Spleen (tissue), 11 donors: ENCODE data around the gene NEURL1. TPM values are rescaled to one million over a fixed set of nuclear protein-coding genes. Genes with fewer than 3 reads are reported as not detected.

Source experiments
- DNase-seq: peaks from one replicate; pipeline ENCODE4 v3.0.0-alpha.2; 2020
- H3K27ac ChIP-seq, 8 donors: fragments of 200-600 bp; sonication (generic) in 7 of 8; 1 replicate in 4 of 8; 2 replicates in 4 of 8; pipeline versions ENCODE4 v1.5.0 to v1.8.0; 2016 to 2021; ENCODE audit warnings: inconsistent platforms in 4 of 8, mild to moderate bottlenecking in 4 of 8, moderate library complexity in 1 of 8
- H3K27me3 ChIP-seq, 7 donors: fragments of 200-600 bp; sonication (generic) in 6 of 7; replicated peaks in 1 of 7; 1 replicate in 4 of 7; 2 replicates in 3 of 7; pipeline versions ENCODE4 v1.5.0 to v1.8.0; 2016 to 2021; ENCODE audit warnings: inconsistent platforms in 3 of 7, mild to moderate bottlenecking in 1 of 7
- H3K36me3 ChIP-seq, 6 donors: fragments of 200-600 bp; sonication (generic) in 5 of 6; 1 replicate in 4 of 6; 2 replicates in 2 of 6; pipeline versions ENCODE4 v1.5.0 to v1.8.0; 2016 to 2021; ENCODE audit warnings: inconsistent platforms in 2 of 6
- H3K4me1 ChIP-seq, 6 donors: fragments of 200-600 bp; sonication (generic) in 5 of 6; 1 replicate in 3 of 6; 2 replicates in 3 of 6; pipeline versions ENCODE4 v1.5.0 to v1.8.0; 2016 to 2021; ENCODE audit warnings: inconsistent platforms in 3 of 6
- H3K4me3 ChIP-seq, 8 donors: fragments of 200-600 bp; sonication (generic) in 7 of 8; 1 replicate in 4 of 8; 2 replicates in 4 of 8; pipeline versions ENCODE4 v1.5.0 to v1.8.0; 2016 to 2021; ENCODE audit warnings: inconsistent platforms in 4 of 8, mild to moderate bottlenecking in 4 of 8, moderate library complexity in 2 of 8
- H3K9me3 ChIP-seq, 8 donors: fragments of 200-600 bp; sonication (generic) in 7 of 8; 1 replicate in 4 of 8; 2 replicates in 4 of 8; pipeline versions ENCODE4 v1.5.0 to v1.8.0; 2016 to 2021; ENCODE audit warnings: inconsistent platforms in 4 of 8
- POLR2A ChIP-seq, 3 donors: fragments of 450-650 bp; IDR thresholded peaks; one replicate each; pipeline ENCODE4 v1.5.1; 2017; ENCODE audit warnings: antibody characterized with exemption in 3 of 3, mild to moderate bottlenecking in 1 of 3
- POLR2AphosphoS5 ChIP-seq, 3 donors: sonication (generic); formaldehyde crosslinking; IDR thresholded peaks; one replicate each; pipeline ENCODE4 v1.5.1; 2017; ENCODE audit warnings: antibody characterized with exemption in 3 of 3
- WGBS, 5 donors: extraction: QIAGEN DNeasy Blood & Tissue Kit in 3 of 5; methylation state at CpG; one replicate each; pipeline versions ENCODE4 v1.1.5 to v1.1.7; 2013 to 2018; 5-methylcytosine and 5-hydroxymethylcytosine counted together
- intact Hi-C: fragments of 100-400 bp; cut with DNase I; formaldehyde crosslinking; loops from one replicate; pipeline ENCODE4 v1.15.0; 2023; ENCODE audit warnings: low total_unique reads
- polyA plus RNA-seq, 3 donors: library from polyadenylated mRNA; stranded (reverse); fragments of 200-250 nt; gene quantifications; one replicate each; pipeline ENCODE4 v1.2.1, GENCODE V29; 2013
- total RNA-seq, 7 donors: library from RNA; depleted of rRNA in 3 of 7; stranded (reverse); fragments of >200 nt in 3 of 7; fragmentation: NEBNext Ultra II Directional in 4 of 7; extraction: Animal tissue kit (Norgen Biotek cat#: 25700) in 4 of 7; gene quantifications; one replicate each; pipeline versions ENCODE4 v1.1.0 to v1.2.1, GENCODE V29; 2016 to 2021
- TF ChIP-seq, protein P1 (sequence below), 11 experiments: fragments of 200-600 bp in 7 of 11; fragments of 450-650 bp in 4 of 11; sonication (generic) in 4 of 11; IDR thresholded peaks in 8 of 11; conservative IDR thresholded peaks in 3 of 11; 1 replicate in 7 of 11; 2 replicates in 4 of 11; pipeline versions ENCODE4 v1.4.0 to v1.8.0; 2016 to 2021; ENCODE audit warnings: antibody characterized with exemption in 11 of 11, inconsistent platforms in 4 of 11, mild to moderate bottlenecking in 1 of 11
- donor health status: healthy with polysubstance abuse.
- donor health status: DM: no; HTN: no; CAD: no; lungs with moderate emphysema.
- donor health status: DM: no; HTN: no; CAD: no.
- donor health status: Bipolar disorder and iron deficiency.
- donor health status: healthy.
- donor health status: DM: no; HTN: no; CAD: no.
- donor health status: DM: yes; HTN: yes; CAD: no.

NEURL1 gene
- total and polyA plus RNA-seq, 10 donors, result 0.43 to 3.6 (median 2.3) TPM

DNA sequence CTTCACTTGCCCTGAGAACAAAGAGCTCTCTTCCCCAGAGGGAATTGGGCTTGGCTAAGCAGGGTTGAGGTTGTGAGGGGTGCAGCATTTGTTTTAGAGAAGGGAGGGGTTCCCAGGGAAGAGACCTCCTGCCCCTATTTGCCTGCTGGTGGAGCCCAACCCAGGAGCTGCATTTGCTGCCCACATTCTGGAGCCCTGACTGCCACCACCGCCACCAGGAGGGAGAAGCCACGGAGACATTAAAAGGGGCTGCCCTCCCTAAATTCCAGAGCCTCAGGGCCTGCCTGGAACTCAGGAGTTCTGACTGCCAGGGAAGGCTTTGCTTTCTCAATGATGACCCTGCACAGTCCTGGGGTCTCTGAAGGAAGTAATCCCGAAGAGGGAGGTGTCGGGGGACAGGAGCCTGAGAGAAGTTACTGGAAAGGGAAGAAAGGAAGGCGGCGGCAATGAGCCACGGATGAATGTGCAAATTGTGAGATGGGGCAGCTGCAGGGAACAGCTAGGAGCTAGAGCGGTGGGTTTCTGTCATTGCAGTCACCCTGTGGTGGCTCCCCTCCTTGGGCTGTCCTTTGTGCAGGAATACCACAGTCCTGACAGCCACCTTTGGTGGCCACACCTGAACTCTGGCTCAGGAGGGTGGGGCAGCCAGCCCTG, 51.3 kb downstream of the NEURL1 start:
- H3K4me1 ChIP-seq, result peaks cover 8 to 23% (median 13%) of the 10 kb centered on the region in 6 donors
- no peaks in the 10 kb centered on the region for H3K36me3 ChIP-seq
- DNase-seq, result peak; percentile 35
- TF ChIP-seq, protein P1, sequence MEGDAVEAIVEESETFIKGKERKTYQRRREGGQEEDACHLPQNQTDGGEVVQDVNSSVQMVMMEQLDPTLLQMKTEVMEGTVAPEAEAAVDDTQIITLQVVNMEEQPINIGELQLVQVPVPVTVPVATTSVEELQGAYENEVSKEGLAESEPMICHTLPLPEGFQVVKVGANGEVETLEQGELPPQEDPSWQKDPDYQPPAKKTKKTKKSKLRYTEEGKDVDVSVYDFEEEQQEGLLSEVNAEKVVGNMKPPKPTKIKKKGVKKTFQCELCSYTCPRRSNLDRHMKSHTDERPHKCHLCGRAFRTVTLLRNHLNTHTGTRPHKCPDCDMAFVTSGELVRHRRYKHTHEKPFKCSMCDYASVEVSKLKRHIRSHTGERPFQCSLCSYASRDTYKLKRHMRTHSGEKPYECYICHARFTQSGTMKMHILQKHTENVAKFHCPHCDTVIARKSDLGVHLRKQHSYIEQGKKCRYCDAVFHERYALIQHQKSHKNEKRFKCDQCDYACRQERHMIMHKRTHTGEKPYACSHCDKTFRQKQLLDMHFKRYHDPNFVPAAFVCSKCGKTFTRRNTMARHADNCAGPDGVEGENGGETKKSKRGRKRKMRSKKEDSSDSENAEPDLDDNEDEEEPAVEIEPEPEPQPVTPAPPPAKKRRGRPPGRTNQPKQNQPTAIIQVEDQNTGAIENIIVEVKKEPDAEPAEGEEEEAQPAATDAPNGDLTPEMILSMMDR (IDR thresholded peaks at IDR 0.05 in 8 of 11, conservative IDR thresholded peaks at IDR 0.05 in 3 of 11), result no peak
- no peak for TF ChIP-seq POLR2AphosphoS5 (IDR thresholded peaks at IDR 0.05)
- TF ChIP-seq POLR2A (IDR thresholded peaks at IDR 0.05), result no peak
- peaks cover 0 to under 1% (median 0%) of the 10 kb centered on the region in 7 donors for H3K27me3 ChIP-seq
- H3K27ac ChIP-seq, result no peak overlapping the region
- no peaks in the 10 kb centered on the region for H3K9me3 ChIP-seq
- intact Hi-C loops, result no loop called here
- WGBS, 5 donors, result 88 to 97% (median 94%) methylated on average over 8 of the region's 8 CpGs
- no peak overlapping the region for H3K4me3 ChIP-seq

DNA sequence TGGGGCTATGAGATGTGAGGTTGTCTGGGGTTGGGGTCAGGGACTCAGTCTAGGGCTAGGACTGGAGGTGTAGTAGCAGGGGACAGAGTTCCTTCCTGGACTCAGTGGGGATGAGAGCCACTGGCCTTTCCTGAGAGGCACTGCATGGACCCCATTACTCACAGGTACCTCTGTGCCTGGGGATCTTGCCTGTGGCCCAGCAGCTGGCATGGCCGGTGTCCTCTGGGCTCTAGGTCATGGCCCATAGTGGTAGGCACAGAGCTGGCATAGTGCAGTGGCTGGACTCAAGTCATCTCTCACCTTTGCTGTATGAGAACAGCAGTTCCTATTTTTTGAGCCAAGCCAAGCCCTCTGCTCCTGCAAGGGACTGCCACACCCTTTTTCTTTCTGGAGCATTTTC, 51.9 kb downstream of the NEURL1 start:
- H3K27ac ChIP-seq, result no peak overlapping the region
- H3K27me3 ChIP-seq, result no peaks in the 10 kb centered on the region
- peaks cover 8 to 23% (median 13%) of the 10 kb centered on the region in 6 donors for H3K4me1 ChIP-seq
- DNase-seq, result peak; percentile 53
- H3K36me3 ChIP-seq, result no peaks in the 10 kb centered on the region
- no peaks in the 10 kb centered on the region for H3K9me3 ChIP-seq
- no peak for TF ChIP-seq POLR2AphosphoS5 (IDR thresholded peaks at IDR 0.05)
- TF ChIP-seq, protein P1 (IDR thresholded peaks at IDR 0.05 in 8 of 11, conservative IDR thresholded peaks at IDR 0.05 in 3 of 11), result no peak
- no peak for TF ChIP-seq POLR2A (IDR thresholded peaks at IDR 0.05)
- 88 to 100% (median 100%) methylated on average over 1 of the region's 1 CpG for WGBS, 5 donors
- intact Hi-C loops, result no loop called here
- H3K4me3 ChIP-seq, result no peak overlapping the region

DNA sequence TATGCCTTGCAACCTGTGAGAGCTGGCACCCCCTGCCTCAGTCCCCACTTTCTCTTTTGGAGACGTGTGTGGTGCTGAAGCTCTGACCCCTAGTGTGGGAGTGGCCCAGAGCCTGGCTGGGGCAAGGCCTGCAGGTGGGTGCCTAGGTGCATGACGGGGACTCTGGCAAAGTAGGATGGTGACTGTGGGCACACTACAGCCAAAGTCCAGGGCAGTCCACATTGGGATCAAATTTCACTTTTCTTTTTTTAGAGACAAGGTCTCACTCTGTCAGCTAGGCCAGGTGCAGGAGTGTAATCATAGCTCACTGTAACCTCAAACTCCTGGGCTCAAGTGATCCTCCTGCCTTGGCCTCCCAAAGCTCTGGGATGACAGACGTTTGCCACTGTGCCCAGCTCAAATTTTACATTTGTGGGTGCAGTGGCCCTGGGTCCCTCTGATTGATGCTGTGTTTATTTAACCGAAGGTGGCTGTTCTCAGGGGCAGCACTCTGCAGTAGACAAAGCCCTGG, 52.3 kb downstream of the NEURL1 start:
- H3K4me1 ChIP-seq, result peaks cover 8 to 23% (median 13%) of the 10 kb centered on the region in 6 donors
- no peak overlapping the region for H3K27ac ChIP-seq
- no peaks in the 10 kb centered on the region for H3K9me3 ChIP-seq
- intact Hi-C loops, result no loop called here
- WGBS, 5 donors, result 81 to 93% (median 87%) methylated on average over 4 of the region's 4 CpGs
- no peaks in the 10 kb centered on the region for H3K36me3 ChIP-seq
- no peaks in the 10 kb centered on the region for H3K27me3 ChIP-seq
- TF ChIP-seq POLR2A (IDR thresholded peaks at IDR 0.05) (no peak), POLR2AphosphoS5 (IDR thresholded peaks at IDR 0.05) (no peak)
- H3K4me3 ChIP-seq, result no peak overlapping the region
- peak; percentile 54 for DNase-seq

DNA sequence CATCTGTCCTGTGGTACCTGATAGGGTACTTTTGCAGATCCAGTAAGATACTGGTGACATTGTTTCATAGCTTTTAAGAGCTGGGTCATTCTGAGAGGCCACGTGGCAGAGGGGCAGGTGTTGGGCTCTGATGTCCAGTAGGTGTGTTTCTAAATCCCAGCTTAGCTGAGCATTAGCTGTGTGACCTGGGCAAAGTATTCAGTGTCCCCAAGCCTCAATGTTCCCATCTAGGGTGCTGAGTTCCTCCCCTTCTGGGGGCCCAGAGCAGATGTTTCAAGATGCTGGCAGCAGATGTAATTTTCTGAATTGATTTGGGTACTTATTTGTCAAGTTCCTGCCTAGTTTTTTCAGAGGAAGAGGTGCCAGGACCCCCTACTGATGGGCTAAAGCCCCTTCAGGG, 52.9 kb downstream of the NEURL1 start:
- H3K27me3 ChIP-seq, result no peaks in the 10 kb centered on the region
- peak; percentile 4 for DNase-seq
- H3K27ac ChIP-seq, result no peak overlapping the region
- 68 to 96% (median 88%) methylated on average over 1 of the region's 1 CpG for WGBS, 5 donors
- TF ChIP-seq, protein P1 (IDR thresholded peaks at IDR 0.05 in 8 of 11, conservative IDR thresholded peaks at IDR 0.05 in 3 of 11), result no peak
- TF ChIP-seq POLR2AphosphoS5 (IDR thresholded peaks at IDR 0.05) (no peak), POLR2A (IDR thresholded peaks at IDR 0.05) (no peak)
- no peaks in the 10 kb centered on the region for H3K9me3 ChIP-seq
- no peaks in the 10 kb centered on the region for H3K36me3 ChIP-seq
- peaks cover 8 to 23% (median 13%) of the 10 kb centered on the region in 6 donors for H3K4me1 ChIP-seq
- no peak overlapping the region for H3K4me3 ChIP-seq
- intact Hi-C loops, result no loop called here
